Activated naive CD8-positive, alpha-beta T cell treated with anti-CD3 and anti-CD28 coated beads, Interleukin-2, amount 10 ng/mL, durations not matched to agents 7 days and 5 days (primary cell): ENCODE data around the gene LARGE1. TPM values are rescaled to one million over a fixed set of nuclear protein-coding genes. Genes with fewer than 3 reads are reported as not detected.

Source experiments
- ATAC-seq: fragments of 150-1000 bp; cut with Tn5 transposase; one replicate; pipeline ENCODE4 v1.10.0; 2021; ENCODE audit warnings: low read depth, moderate library complexity
- POLR2A ChIA-PET: fragments of 350-600 bp; sonication (Branson Sonifier 250); formaldehyde crosslinking; loops from one replicate; lab custom pipeline; 2021; ENCODE audit warnings: antibody characterized with exemption; lab: Charles Lee
- DNase-seq: peaks from one replicate; pipeline ENCODE4 v3.0.0; 2021
- H3K27ac Mint-ChIP-seq: one replicate; pipeline ENCODE4 v1.8.0; 2022; ENCODE audit warnings: mild to moderate bottlenecking, mixed read lengths
- H3K27me3 Mint-ChIP-seq: one replicate; pipeline ENCODE4 v1.8.0; 2022; ENCODE audit warnings: mild to moderate bottlenecking, moderate library complexity, mixed read lengths
- H3K36me3 Mint-ChIP-seq: one replicate; pipeline ENCODE4 v1.8.0; 2021; ENCODE audit warnings: mild to moderate bottlenecking, mixed read lengths
- H3K4me1 Mint-ChIP-seq: one replicate; pipeline ENCODE4 v1.8.0; 2021; ENCODE audit warnings: mixed read lengths
- H3K4me3 Mint-ChIP-seq: one replicate; pipeline ENCODE4 v1.8.0; 2022; ENCODE audit warnings: mild to moderate bottlenecking, moderate library complexity, mixed read lengths
- H3K9me3 Mint-ChIP-seq: one replicate; pipeline ENCODE4 v1.8.0; 2021; ENCODE audit warnings: mixed read lengths
- total RNA-seq, 2 experiments: library from RNA; stranded (reverse); gene quantifications; one replicate each; pipeline ENCODE4 v1.2.3, GENCODE V29; 2021

LARGE1 gene
- total RNA-seq, 2 experiments from 2014 or later: 0.68 to 0.75 TPM

DNA sequence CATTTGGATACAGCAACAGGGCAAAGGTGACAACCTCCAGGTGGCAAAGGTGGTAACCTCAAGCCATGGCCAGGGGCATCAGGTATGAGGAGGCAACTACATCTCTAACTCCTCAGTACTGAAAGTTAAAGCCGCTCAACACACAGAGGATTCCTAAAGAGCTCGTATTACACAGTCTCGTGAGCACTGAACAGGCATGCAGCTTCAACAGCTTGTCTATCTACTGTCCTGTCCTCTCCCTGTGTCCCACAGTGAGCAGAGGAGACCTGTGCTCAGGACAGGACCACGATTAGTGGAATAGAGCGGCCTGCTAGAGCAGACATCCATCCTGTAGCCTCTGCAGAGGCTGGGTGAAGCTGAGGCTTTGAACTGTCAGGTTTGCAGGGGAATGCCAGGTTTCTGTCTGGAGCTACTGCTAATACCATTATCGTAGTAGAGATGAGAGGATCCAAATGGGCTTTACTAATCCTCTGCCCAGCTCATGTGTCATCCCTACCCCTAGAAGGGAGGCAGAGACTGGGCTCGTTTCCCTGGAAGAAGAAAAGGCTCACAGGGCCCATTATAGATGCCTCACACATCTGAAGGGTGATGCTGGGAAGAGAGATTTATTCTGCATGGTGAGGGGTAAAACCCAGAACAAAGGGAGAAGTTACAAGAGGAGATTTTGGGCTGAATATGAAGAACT lies 415.2 kb downstream of the LARGE1 start:
- no peak overlapping the region for H3K27ac Mint-ChIP-seq

GRCh38 chr22:33496112-33496511 lies 424.2 kb downstream of the LARGE1 start:
- POLR2A ChIA-PET: no interaction called here
- peaks cover 3% of the 10 kb centered on the region for H3K4me1 Mint-ChIP-seq
- H3K27me3 Mint-ChIP-seq: no peaks in the 10 kb centered on the region
- H3K9me3 Mint-ChIP-seq: no peaks in the 10 kb centered on the region
- ATAC-seq (no peak), DNase-seq (no peak)
- H3K27ac Mint-ChIP-seq: no peak overlapping the region
- H3K36me3 Mint-ChIP-seq: no peaks in the 10 kb centered on the region
- H3K4me3 Mint-ChIP-seq: no peak overlapping the region

More for the DNA sequence above, 415.2 kb downstream of the LARGE1 start:
- Mint-ChIP-seq H3K9me3 (no peaks in the 10 kb centered on the region), H3K4me3 (no peak overlapping the region), H3K4me1 (no peaks in the 10 kb centered on the region), H3K27me3 (no peaks in the 10 kb centered on the region), H3K36me3 (no peaks in the 10 kb centered on the region)
- POLR2A ChIA-PET: no interaction called here
- no peak for DNase-seq
- ATAC-seq: no peak

DNA sequence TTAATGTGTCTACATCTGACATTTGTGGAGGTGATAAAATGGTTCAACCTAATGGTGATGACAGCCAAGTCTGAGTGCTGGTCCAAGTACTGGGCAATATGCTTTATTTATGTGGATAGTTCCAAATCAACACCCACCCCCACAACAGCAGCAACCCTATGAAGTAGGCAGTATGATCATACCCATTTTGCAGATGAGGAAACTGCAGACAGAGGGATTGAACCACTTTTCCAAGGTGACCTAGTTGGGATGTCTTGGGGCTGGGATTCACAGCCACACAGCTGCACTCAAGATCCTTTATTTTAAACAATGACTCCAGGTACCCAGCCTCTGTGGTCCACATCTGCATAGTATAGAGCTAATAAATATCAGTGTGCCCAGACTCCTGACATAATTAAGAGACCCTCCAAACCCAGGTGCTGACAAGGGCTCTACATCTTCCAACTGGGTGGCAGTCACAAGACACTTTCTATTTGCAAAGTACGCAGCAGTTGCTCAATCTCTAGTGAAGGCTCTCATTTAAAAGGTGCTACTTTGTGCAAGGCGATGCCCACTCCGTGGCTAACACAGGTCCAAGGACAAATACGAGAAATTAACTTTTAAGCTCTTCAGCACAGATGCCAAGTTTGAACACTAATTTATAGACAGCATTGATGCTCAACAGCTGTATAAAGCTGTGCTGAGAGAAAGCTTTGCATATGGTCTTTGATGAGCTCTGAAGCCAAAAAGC lies 426.6 kb downstream of the LARGE1 start:
- no peaks in the 10 kb centered on the region for H3K9me3 Mint-ChIP-seq
- no peak overlapping the region for H3K4me3 Mint-ChIP-seq
- peaks cover 3% of the 10 kb centered on the region for H3K4me1 Mint-ChIP-seq
- no peak for ATAC-seq
- POLR2A ChIA-PET: no interaction called here
- H3K36me3 Mint-ChIP-seq: no peaks in the 10 kb centered on the region
- no peak for DNase-seq
- H3K27ac Mint-ChIP-seq: no peak overlapping the region
- no peaks in the 10 kb centered on the region for H3K27me3 Mint-ChIP-seq

- no peak for ATAC-seq
- H3K36me3 Mint-ChIP-seq: no peaks in the 10 kb centered on the region
- no peak for DNase-seq
- H3K4me1 Mint-ChIP-seq: peaks cover 3% of the 10 kb centered on the region
- H3K27me3 Mint-ChIP-seq: no peaks in the 10 kb centered on the region
- H3K27ac Mint-ChIP-seq: peak overlapping the region; percentile 71
- peak overlapping the region; percentile 20 for H3K4me3 Mint-ChIP-seq
- POLR2A ChIA-PET: no interaction called here
- H3K9me3 Mint-ChIP-seq: no peaks in the 10 kb centered on the region
These were observed 428.0 kb downstream of the LARGE1 start for GRCh38 chr22:33492210-33492651.

- H3K36me3 Mint-ChIP-seq: no peaks in the 10 kb centered on the region
- no peak overlapping the region for H3K27ac Mint-ChIP-seq
- DNase-seq: no peak
- H3K27me3 Mint-ChIP-seq: peaks cover 2% of the 10 kb centered on the region
- H3K9me3 Mint-ChIP-seq: no peaks in the 10 kb centered on the region
- H3K4me3 Mint-ChIP-seq: no peak overlapping the region
- POLR2A ChIA-PET: no interaction called here
- H3K4me1 Mint-ChIP-seq: peaks cover under 1% of the 10 kb centered on the region
- no peak for ATAC-seq
These were observed 433.1 kb downstream of the LARGE1 start for GRCh38 chr22:33487041-33487716.

GRCh38 chr22:33481550-33481949 lies 438.7 kb downstream of the LARGE1 start:
- no peaks in the 10 kb centered on the region for H3K36me3 Mint-ChIP-seq
- H3K9me3 Mint-ChIP-seq: peaks cover 1% of the 10 kb centered on the region
- POLR2A ChIA-PET: no interaction called here
- ATAC-seq: no peak
- H3K4me1 Mint-ChIP-seq: no peaks in the 10 kb centered on the region
- H3K4me3 Mint-ChIP-seq: no peak overlapping the region
- no peak for DNase-seq
- no peak overlapping the region for H3K27ac Mint-ChIP-seq
- H3K27me3 Mint-ChIP-seq: peaks cover 2% of the 10 kb centered on the region

DNA sequence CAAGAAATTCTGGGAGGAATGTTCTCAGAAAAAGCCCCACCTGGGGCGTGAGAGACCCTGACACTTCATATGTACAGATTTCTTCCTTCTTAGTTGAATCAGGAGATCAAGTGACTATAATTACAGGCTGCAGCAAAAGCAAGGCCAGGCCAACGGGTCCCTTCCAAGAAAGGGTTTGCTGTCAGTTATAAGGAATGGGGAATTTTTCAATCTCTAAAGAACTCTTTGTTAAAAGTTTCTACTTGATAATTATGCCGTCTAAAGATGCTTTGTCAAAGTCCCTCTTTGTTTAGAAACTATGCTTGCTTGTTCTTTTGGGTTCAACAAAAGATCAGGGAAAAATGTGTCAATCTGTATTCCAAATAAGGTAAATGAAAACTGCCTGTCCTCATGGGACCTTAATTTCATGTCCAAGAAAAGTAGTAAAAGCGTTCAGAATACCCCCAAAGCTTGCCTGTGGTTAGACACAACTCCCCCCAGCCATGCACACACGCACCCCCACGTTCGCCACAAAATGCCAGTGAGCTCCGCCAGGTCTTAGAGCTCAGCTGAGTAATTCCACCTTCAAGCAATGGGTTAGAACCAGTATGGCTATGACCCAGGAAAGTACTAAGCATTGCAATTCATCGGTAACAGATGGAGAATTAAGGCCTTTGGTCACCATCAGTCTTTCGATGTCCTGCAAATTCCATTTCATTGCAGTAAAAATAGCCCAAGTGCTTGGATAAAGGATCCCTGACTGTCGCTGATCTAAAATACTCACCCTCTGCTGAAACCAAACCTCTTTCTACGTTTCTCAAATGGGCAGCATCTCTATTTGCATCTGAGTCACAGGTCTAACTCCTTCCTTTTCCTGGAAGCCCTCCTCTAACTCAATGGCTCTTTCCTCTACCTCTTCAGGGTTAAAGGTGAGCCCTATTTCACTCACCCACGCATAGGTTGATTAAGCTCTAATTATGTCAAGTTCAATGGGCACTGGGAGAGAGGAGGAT lies 442.9 kb downstream of the LARGE1 start:
- ATAC-seq: no peak

GRCh38 chr22:33476716-33477115 lies 443.6 kb downstream of the LARGE1 start:
- no peak for ATAC-seq
- no peak for DNase-seq
- Mint-ChIP-seq H3K27ac (no peak overlapping the region), H3K4me1 (no peaks in the 10 kb centered on the region), H3K4me3 (no peak overlapping the region), H3K27me3 (no peaks in the 10 kb centered on the region), H3K9me3 (peaks cover 1% of the 10 kb centered on the region), H3K36me3 (no peaks in the 10 kb centered on the region)
- POLR2A ChIA-PET: no interaction called here

More for the DNA sequence above, 442.9 kb downstream of the LARGE1 start:
- Mint-ChIP-seq H3K9me3 (peaks cover 1% of the 10 kb centered on the region), H3K4me1 (no peaks in the 10 kb centered on the region), H3K27me3 (no peaks in the 10 kb centered on the region), H3K4me3 (no peak overlapping the region), H3K27ac (no peak overlapping the region), H3K36me3 (no peaks in the 10 kb centered on the region)
- DNase-seq: no peak
- POLR2A ChIA-PET: no interaction called here

DNA sequence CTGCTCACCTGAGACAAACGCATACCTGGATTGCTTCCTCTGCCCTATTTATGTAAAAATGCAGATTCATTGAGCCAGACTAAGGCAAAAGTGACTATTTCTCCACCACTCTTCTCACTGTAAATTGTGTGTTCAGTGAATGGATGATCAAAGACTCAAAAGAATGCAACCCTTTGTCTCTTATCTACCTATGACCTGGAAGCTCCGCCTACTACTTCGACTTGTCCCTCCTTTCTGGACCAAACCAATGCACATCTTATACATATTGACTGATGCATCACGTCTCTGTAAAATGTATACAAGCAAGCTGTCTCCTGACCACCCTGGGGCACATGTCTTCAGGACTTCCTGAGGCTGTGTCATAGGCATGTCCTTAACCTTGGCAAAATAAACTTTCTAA lies 444.1 kb downstream of the LARGE1 start:
- POLR2A ChIA-PET: interaction anchor here (0.5 kb wide), 1 partner anchor 298 kb away, joined by 3 read pairs; no protein-coding TSS in a partner anchor
- Mint-ChIP-seq H3K36me3 (no peaks in the 10 kb centered on the region), H3K9me3 (peaks cover 1% of the 10 kb centered on the region), H3K27me3 (no peaks in the 10 kb centered on the region), H3K4me3 (no peak overlapping the region), H3K27ac (no peak overlapping the region), H3K4me1 (no peaks in the 10 kb centered on the region)
- DNase-seq (no peak), ATAC-seq (no peak)

DNA sequence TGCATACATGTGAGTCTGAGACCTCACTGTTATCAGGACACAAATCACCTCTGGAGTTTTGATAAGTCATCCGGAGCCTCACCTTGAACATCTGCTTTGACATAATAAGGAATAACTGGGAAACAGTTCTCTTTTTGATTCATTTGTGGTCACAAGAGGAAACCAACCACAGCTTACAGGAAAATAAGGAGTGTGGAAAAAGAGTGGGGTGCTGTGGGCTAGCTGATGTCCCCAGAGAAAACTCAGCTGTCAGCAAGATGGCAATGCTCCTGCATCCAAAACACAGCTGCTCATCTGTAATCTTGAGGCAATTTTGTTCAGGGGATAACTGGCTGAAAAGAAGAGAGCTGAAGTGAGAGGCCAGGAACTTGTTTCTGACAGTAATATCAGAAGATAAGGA lies 445.7 kb downstream of the LARGE1 start:
- Mint-ChIP-seq H3K4me1 (no peaks in the 10 kb centered on the region), H3K36me3 (peaks cover 1% of the 10 kb centered on the region), H3K27ac (no peak overlapping the region), H3K4me3 (no peak overlapping the region), H3K27me3 (no peaks in the 10 kb centered on the region), H3K9me3 (peaks cover 3% of the 10 kb centered on the region)
- ATAC-seq (no peak), DNase-seq (no peak)
- POLR2A ChIA-PET: no interaction called here

- peaks cover 2% of the 10 kb centered on the region for H3K9me3 Mint-ChIP-seq
- POLR2A ChIA-PET: no interaction called here
- peaks cover 1% of the 10 kb centered on the region for H3K36me3 Mint-ChIP-seq
- H3K27ac Mint-ChIP-seq: no peak overlapping the region
- H3K4me3 Mint-ChIP-seq: no peak overlapping the region
- H3K4me1 Mint-ChIP-seq: no peaks in the 10 kb centered on the region
- DNase-seq: no peak
- H3K27me3 Mint-ChIP-seq: no peaks in the 10 kb centered on the region
- no peak for ATAC-seq
These were observed 447.6 kb downstream of the LARGE1 start for GRCh38 chr22:33472462-33473344.

DNA sequence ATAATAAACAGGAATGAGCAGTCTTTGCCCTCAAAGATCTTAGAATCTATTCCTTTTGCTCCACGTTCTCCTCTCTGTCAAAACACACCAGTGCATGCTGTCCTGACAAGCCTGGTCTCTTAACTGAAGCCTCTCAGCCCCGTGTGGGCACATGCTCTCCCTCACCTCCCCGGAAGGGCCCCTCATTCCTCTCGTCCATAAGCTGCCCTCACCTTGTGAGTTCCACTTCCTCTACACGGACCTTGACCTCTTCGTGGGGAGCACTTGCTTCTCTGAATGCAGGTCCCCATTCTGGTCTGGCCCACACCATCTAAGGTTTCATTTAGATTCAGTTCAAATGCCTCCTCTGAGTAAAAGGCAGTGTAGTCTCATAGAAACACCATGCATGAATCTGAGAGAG lies 449.8 kb downstream of the LARGE1 start:
- no peaks in the 10 kb centered on the region for H3K4me1 Mint-ChIP-seq
- no peak for ATAC-seq
- no peaks in the 10 kb centered on the region for H3K27me3 Mint-ChIP-seq

More for the DNA sequence above, 449.8 kb downstream of the LARGE1 start:
- Mint-ChIP-seq H3K27ac (no peak overlapping the region), H3K4me3 (no peak overlapping the region), H3K36me3 (peaks cover 1% of the 10 kb centered on the region), H3K9me3 (peaks cover 2% of the 10 kb centered on the region)
- POLR2A ChIA-PET: no interaction called here
- DNase-seq: no peak
